ENCODE results near the gene INTS12.

GRCh38 chr4:105644257-105644656 is 64.2 kb downstream of the INTS12 start:
- TF ChIP-seq CTCF (IDR thresholded peaks at IDR 0.05): no peak
- no peak for TF ChIP-seq POLR2A (IDR thresholded peaks at IDR 0.05)
